T-helper 1 cell (primary cell): ENCODE measurements around the gene GRIK1.
"Not testable (repeated sequence)": the region's sequence is repeated elsewhere in the genome, so short reads cannot be mapped to it uniquely, and the experiment has no call there.

ENCODE experiments used
- DNase-seq, 5 donors: peaks; one replicate each; pipeline ENCODE4 v3.0.0-alpha.2; 2012 to 2020

The GRIK1 gene

GRCh38 chr21:29639366-29640079 is 300.3 kb downstream of the GRIK1 start:
- no peak for DNase-seq

- DNase-seq: no peak
Observed at GRCh38 chr21:29638761-29639327, 301.0 kb downstream of the GRIK1 start.

- no peak for DNase-seq
Observed at GRCh38 chr21:29638138-29638537, 301.7 kb downstream of the GRIK1 start.

GRCh38 chr21:29637553-29637952 is 302.2 kb downstream of the GRIK1 start:
- DNase-seq: no peak

GRCh38 chr21:29637134-29637533 is 302.7 kb downstream of the GRIK1 start:
- no peak for DNase-seq

GRCh38 chr21:29634418-29634817 is 305.4 kb downstream of the GRIK1 start:
- DNase-seq: no peak

GRCh38 chr21:29633756-29634155 is 306.0 kb downstream of the GRIK1 start:
- no peak for DNase-seq

GRCh38 chr21:29630441-29630840 is 309.4 kb downstream of the GRIK1 start:
- DNase-seq: no peak

- no peak for DNase-seq
Observed at GRCh38 chr21:29627905-29628304, 311.9 kb downstream of the GRIK1 start.

GRCh38 chr21:29626801-29627470 is 312.9 kb downstream of the GRIK1 start:
- DNase-seq: no peak

- DNase-seq: no peak
Observed at GRCh38 chr21:29625990-29626389, 313.8 kb downstream of the GRIK1 start.

- DNase-seq: no peak
Observed at GRCh38 chr21:29624776-29625175, 315.0 kb downstream of the GRIK1 start.

GRCh38 chr21:29621525-29621924 is 318.3 kb downstream of the GRIK1 start:
- no peak for DNase-seq

GRCh38 chr21:29616209-29616751 is 323.5 kb downstream of the GRIK1 start:
- DNase-seq: no peak

GRCh38 chr21:29613877-29614276 is 325.9 kb downstream of the GRIK1 start:
- no peak for DNase-seq

- DNase-seq: no peak
Observed at GRCh38 chr21:29613021-29613420, 326.8 kb downstream of the GRIK1 start.

GRCh38 chr21:29610779-29611360 is 328.9 kb downstream of the GRIK1 start:
- DNase-seq: no peak

- DNase-seq: no peak
Observed at GRCh38 chr21:29606613-29607012, 333.2 kb downstream of the GRIK1 start.

- not testable (repeated sequence) for DNase-seq
Observed at GRCh38 chr21:29605219-29605618, 334.6 kb downstream of the GRIK1 start.

GRCh38 chr21:29604076-29604475 is 335.7 kb downstream of the GRIK1 start:
- no peak for DNase-seq

GRCh38 chr21:29601047-29601446 is 338.7 kb downstream of the GRIK1 start:
- DNase-seq: no peak

- DNase-seq: no peak
Observed at GRCh38 chr21:29586696-29587095, 353.1 kb downstream of the GRIK1 start.

- no peak for DNase-seq
Observed at GRCh38 chr21:29585462-29585861, 354.3 kb downstream of the GRIK1 start.
